Fibroblast of lung (primary cell): Measurements from ENCODE around the gene RASGEF1C. TPM values are rescaled to one million over a fixed set of nuclear protein-coding genes. Genes with fewer than 3 reads are reported as not detected.

Experiments
- DNase-seq, 2 donors: peaks; one replicate each; pipeline versions ENCODE4 v3.0.0 to v3.0.0-alpha.2; 2010; ENCODE audit warnings: low read depth in 2 of 2
- H2AFZ ChIP-seq: 2 replicates; pipeline ENCODE4 v1.5.1; 2012; ENCODE audit warnings: low read length, control low read depth, inconsistent platforms
- H3K27ac ChIP-seq: 2 replicates; pipeline ENCODE4 v1.5.1; 2011; ENCODE audit warnings: low read length, control low read depth; ENCODE audit not compliant: insufficient read depth
- H3K27me3 ChIP-seq: 2 replicates; pipeline ENCODE4 v1.5.1; 2011; ENCODE audit warnings: mild to moderate bottlenecking, low read length; ENCODE audit not compliant: control insufficient read depth, insufficient read depth
- H3K36me3 ChIP-seq: 2 replicates; pipeline ENCODE4 v1.5.1; 2011; ENCODE audit warnings: low read length; ENCODE audit not compliant: control insufficient read depth, insufficient read depth
- H3K4me1 ChIP-seq: 2 replicates; pipeline ENCODE4 v1.5.1; 2011; ENCODE audit warnings: low read length; ENCODE audit not compliant: control insufficient read depth, insufficient read depth; ENCODE audit errors: extremely low read depth
- H3K4me2 ChIP-seq: 2 replicates; pipeline ENCODE4 v1.5.1; 2011; ENCODE audit warnings: low read length, control low read depth; ENCODE audit not compliant: insufficient read depth; ENCODE audit errors: extremely low read depth
- H3K4me3 ChIP-seq, 4 experiments: fragments of 200-600 bp in 1 of 4; sonication (generic) in 1 of 4; replicated peaks in 1 of 4; 2 replicates each; pipeline ENCODE4 v1.5.1; 2011 to 2016; ENCODE audit warnings: low read length in 4 of 4, low read depth in 3 of 4, mild to moderate bottlenecking in 3 of 4, control low read depth in 2 of 4, inconsistent platforms in 1 of 4, mixed read lengths in 1 of 4; ENCODE audit not compliant: insufficient read depth in 1 of 4; ENCODE audit errors: control extremely low read depth in 1 of 4
- H3K79me2 ChIP-seq: 2 replicates; pipeline ENCODE4 v1.5.1; 2012; ENCODE audit warnings: mild to moderate bottlenecking, low read length, inconsistent platforms; ENCODE audit not compliant: control insufficient read depth, insufficient read depth
- H3K9ac ChIP-seq: 2 replicates; pipeline ENCODE4 v1.5.1; 2011; ENCODE audit warnings: mild to moderate bottlenecking, low read length, control low read depth; ENCODE audit not compliant: insufficient read depth
- H3K9me3 ChIP-seq: 2 replicates; pipeline ENCODE4 v1.5.1; 2012; ENCODE audit warnings: low read depth, low read length; ENCODE audit not compliant: control insufficient read depth, insufficient read depth
- H4K20me1 ChIP-seq: 2 replicates; pipeline ENCODE4 v1.5.1; 2011; ENCODE audit warnings: low read length; ENCODE audit not compliant: control insufficient read depth, insufficient read depth; ENCODE audit errors: extremely low read depth
- CTCF ChIP-seq, 2 donors: IDR thresholded peaks in 1 of 2; conservative IDR thresholded peaks in 1 of 2; 1 replicate in 1 of 2; 2 replicates in 1 of 2; pipeline ENCODE4 v1.5.1; 2011 to 2012; ENCODE audit warnings: low read length in 2 of 2, control low read depth in 1 of 2, inconsistent platforms in 1 of 2, low read depth in 1 of 2, mild to moderate bottlenecking in 1 of 2
- EZH2 ChIP-seq: IDR thresholded peaks from 2 replicates; pipeline ENCODE4 v1.5.1; 2012; ENCODE audit warnings: low read length, control low read depth, mild to moderate bottlenecking; ENCODE audit errors: missing control alignments
- polyA plus RNA-seq, 2 donors: library from polyadenylated mRNA; depleted of rRNA in 1 of 2; stranded (reverse) in 1 of 2; unstranded in 1 of 2; fragments of >200 nt; gene quantifications; 2 replicates each; pipeline ENCODE4 v1.2.1, GENCODE V29; 2011 to 2012; ENCODE audit warnings: missing spikeins in 1 of 2
- total RNA-seq: library from RNA; depleted of rRNA; stranded (reverse); fragments of >200 nt; gene quantifications from 2 replicates; pipeline ENCODE4 v1.2.1, GENCODE V29; 2014

RASGEF1C gene
- total and polyA plus RNA-seq, 2 donors (not counting 1 experiment from before 2014, with no cell fraction given) = under 0.01 TPM; not detected in 1

GRCh38 chr5:180215783-180216630 lies 7.0 kb upstream of the RASGEF1C start:
- Histone ChIP-seq H3K36me3 (no peaks in the 10 kb centered on the region), H3K27ac (no peak overlapping the region), H3K9me3 (peaks cover 3% of the 10 kb centered on the region), H3K4me2 (no peak overlapping the region), H3K27me3 (no peaks in the 10 kb centered on the region), H2AFZ (no peak overlapping the region), H3K79me2 (no peaks in the 10 kb centered on the region), H3K4me3 (no peak overlapping the region), H3K4me1 (no peaks in the 10 kb centered on the region), H4K20me1 (no peaks in the 10 kb centered on the region), H3K9ac (no peak overlapping the region)
- TF ChIP-seq CTCF (conservative IDR thresholded peaks at IDR 0.05 in 1 of 2, IDR thresholded peaks at IDR 0.05 in 1 of 2; ENCODE audit: low read depth in 1 of 2, low read length in 2 of 2) = no peak
- no peak for TF ChIP-seq EZH2
- no peak for DNase-seq

GRCh38 chr5:180214870-180215770 lies 6.1 kb upstream of the RASGEF1C start:
- no peak for DNase-seq
- Histone ChIP-seq H3K9me3 (peaks cover 3% of the 10 kb centered on the region), H3K9ac (no peak overlapping the region), H3K36me3 (no peaks in the 10 kb centered on the region), H3K4me3 (no peak overlapping the region), H3K4me2 (no peak overlapping the region), H3K27ac (no peak overlapping the region), H3K79me2 (no peaks in the 10 kb centered on the region), H3K4me1 (no peaks in the 10 kb centered on the region), H3K27me3 (no peaks in the 10 kb centered on the region), H4K20me1 (no peaks in the 10 kb centered on the region), H2AFZ (no peak overlapping the region)
- no peak for TF ChIP-seq CTCF (conservative IDR thresholded peaks at IDR 0.05 in 1 of 2, IDR thresholded peaks at IDR 0.05 in 1 of 2; ENCODE audit: low read depth in 1 of 2, low read length in 2 of 2)
- no peak for TF ChIP-seq EZH2

- Histone ChIP-seq H3K27ac (no peak overlapping the region), H3K4me2 (no peak overlapping the region), H3K4me3 (no peak overlapping the region), H3K27me3 (no peaks in the 10 kb centered on the region), H3K9ac (no peak overlapping the region), H3K4me1 (no peaks in the 10 kb centered on the region), H3K36me3 (no peaks in the 10 kb centered on the region), H4K20me1 (no peaks in the 10 kb centered on the region), H3K79me2 (no peaks in the 10 kb centered on the region), H3K9me3 (peaks cover 3% of the 10 kb centered on the region), H2AFZ (no peak overlapping the region)
- DNase-seq = no peak
- no peak for TF ChIP-seq CTCF (conservative IDR thresholded peaks at IDR 0.05 in 1 of 2, IDR thresholded peaks at IDR 0.05 in 1 of 2; ENCODE audit: low read depth in 1 of 2, low read length in 2 of 2)
- no peak for TF ChIP-seq EZH2
Measured at GRCh38 chr5:180213657-180214207, 4.7 kb upstream of the RASGEF1C start.
